Measurements from ENCODE around the gene PRR30.
"Not testable (repeated sequence)": the region's sequence is repeated elsewhere in the genome, so short reads cannot be mapped to it uniquely, and the experiment has no call there.

The PRR30 gene

DNA sequence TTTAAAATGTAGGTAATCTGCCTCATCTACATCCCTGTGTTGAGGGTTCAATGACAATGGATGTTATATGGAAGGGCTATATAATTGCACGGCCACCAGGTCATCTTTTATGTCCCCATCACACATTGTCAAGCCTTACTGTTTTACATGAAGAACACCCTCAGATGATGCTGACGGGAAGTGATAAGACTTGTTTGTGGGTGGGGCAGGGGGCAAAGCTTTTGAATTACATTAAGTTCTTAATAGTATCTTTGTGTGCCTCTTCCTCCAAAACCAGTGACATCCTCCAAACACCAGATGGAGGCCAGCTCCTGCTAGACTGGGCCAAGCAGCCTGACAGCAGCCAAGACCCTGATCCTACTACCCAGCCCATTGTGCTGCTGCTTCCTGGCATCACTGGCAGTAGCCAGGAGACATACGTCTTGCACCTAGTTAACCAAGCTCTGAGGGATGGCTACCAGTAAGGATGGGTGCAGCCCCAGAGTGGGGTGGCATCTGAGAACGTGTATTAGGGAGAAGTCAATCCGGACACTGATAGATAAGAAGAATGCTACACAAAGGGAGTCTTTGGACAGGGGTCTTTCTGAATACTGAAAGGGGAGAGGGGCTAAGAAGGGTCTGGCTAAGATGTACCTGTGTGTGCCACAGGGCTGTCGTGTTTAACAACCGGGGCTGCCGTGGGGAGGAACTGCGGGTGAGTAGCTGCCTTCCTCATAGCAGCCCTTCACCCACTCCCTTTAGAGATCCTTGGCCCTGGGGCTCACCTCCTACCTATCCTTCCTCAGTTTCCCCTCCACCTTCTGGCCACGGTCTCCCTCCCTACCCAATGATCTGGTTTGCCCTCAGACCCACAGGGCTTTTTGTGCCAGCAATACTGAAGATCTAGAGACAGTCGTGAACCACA is 10.3 kb downstream of the PRR30 start:
- DNase-seq (ENCODE audit: low read depth, low spot score), result no peak

- DNase-seq (ENCODE audit: low read depth, low spot score), result no peak
Measured at GRCh38 chr2:27127883-27128667, 11.1 kb downstream of the PRR30 start.

DNA sequence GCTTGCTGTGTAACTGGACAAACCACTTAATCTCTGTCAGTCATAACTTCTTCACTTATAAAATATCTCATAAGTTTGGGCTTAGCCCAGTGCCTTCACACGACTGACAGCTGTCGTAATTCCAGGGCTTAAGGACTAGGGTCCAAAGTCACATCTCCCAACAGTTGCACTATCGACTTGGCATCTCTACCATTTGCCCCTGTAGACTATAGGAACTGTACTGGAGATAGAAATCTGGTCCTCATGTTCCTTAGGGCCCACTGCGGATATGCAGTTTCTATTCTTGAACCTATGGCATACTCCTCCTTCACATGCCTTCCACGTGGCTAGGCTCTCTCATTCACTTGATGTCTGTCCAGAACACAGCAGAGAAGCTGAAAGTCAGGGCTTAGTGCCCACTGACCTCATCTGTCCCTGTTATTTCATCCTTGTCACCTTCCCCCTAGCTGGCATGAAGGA is 12.9 kb downstream of the PRR30 start:
- no peak for DNase-seq (ENCODE audit: low read depth, low spot score)

- DNase-seq (ENCODE audit: low read depth, low spot score), result no peak
Measured at GRCh38 chr2:27125104-27125503, 14.1 kb downstream of the PRR30 start.

- DNase-seq (ENCODE audit: low read depth, low spot score), result peak; percentile 53
Measured at GRCh38 chr2:27123302-27124150, 15.7 kb downstream of the PRR30 start, which contains the start of gene ABHD1. Gene ABHD1, plus strand, starts transcription at chr2:27123815. Its CDS starts 134 bp downstream, at chr2:27123949.

- DNase-seq (ENCODE audit: low read depth, low spot score), result no peak
Measured at GRCh38 chr2:27122791-27123190, 16.4 kb downstream of the PRR30 start.

- no peak for DNase-seq (ENCODE audit: low read depth, low spot score)
Measured at GRCh38 chr2:27121906-27122305, 17.3 kb downstream of the PRR30 start.

- not testable (repeated sequence) for DNase-seq (ENCODE audit: low read depth, low spot score)
Measured at GRCh38 chr2:27119330-27119670, 19.9 kb downstream of the PRR30 start.

- peak; percentile 38 for DNase-seq (ENCODE audit: low read depth, low spot score)
Measured at GRCh38 chr2:27118525-27119329, 20.5 kb downstream of the PRR30 start, which contains the start of gene CGREF1. Gene CGREF1, minus strand, starts transcription at chr2:27119128. Its CDS starts 14,762 bp downstream, at chr2:27104366.

- DNase-seq (ENCODE audit: low read depth, low spot score), result peak; percentile 8
Measured at GRCh38 chr2:27117995-27118524, 21.1 kb downstream of the PRR30 start.

GRCh38 chr2:27115519-27115918 is 23.7 kb downstream of the PRR30 start:
- no peak for DNase-seq (ENCODE audit: low read depth, low spot score)

- DNase-seq (ENCODE audit: low read depth, low spot score), result not testable (repeated sequence)
Measured at GRCh38 chr2:27111392-27112078, 27.7 kb downstream of the PRR30 start.

DNA sequence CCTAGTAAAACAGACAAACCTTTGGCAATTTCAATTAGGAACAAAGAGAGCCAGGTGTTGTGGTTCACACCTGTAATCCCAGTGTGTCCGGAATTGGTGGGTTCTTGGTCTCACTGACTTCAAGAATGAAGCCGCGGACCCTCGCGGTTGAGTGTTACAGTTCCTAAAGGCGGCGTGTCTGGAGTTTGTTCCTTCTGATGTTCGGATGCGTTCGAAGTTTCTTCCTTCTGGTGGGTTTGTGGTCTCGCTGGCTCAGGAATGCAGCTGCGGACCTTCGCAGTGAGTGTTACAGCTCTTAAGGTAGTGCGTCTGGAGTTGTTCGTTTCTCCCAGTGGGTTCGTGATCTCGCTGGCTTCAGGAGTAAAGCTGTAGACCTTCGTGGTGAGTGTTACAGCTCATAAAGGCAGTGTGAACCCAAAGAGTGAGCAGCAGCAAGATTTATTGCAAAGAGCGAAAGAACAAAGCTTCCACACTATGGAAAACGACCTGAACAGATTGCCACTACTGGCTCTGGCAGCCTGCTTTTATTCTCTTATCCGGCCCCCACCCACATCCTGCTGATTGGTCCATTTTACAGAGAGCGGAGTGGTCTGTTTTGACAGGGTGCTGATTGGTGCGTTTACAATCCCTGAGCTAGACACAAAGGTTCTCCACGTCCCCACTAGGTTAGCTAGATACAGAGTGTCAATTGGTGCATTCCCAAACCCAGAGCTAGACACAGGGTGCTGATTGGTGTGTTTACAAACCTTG is 28.4 kb downstream of the PRR30 start:
- DNase-seq (ENCODE audit: low read depth, low spot score), result not testable (repeated sequence)

GRCh38 chr2:27109083-27109482 is 30.1 kb downstream of the PRR30 start:
- DNase-seq (ENCODE audit: low read depth, low spot score), result no peak

DNA sequence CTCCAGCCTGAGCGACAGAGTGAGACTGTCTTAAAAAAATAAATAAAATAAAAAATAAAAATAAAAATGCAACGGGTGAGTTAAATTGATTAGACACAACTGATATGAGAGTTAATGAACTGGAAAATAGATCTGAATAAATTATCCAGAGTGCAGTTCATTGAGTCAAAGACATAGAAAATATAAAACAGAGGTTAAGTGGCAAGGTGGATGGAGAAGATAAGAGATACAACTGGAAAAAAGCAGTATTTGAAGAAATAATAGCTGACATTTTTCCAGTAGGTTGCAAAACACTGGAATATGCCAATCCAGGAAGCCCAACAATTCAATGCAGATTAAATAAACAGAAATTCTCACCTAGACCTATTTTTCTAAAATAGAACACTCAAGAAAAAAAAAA is 31.0 kb downstream of the PRR30 start:
- no peak for DNase-seq (ENCODE audit: low read depth, low spot score)

- peak; percentile 10 for DNase-seq (ENCODE audit: low read depth, low spot score)
Measured at GRCh38 chr2:27105981-27106380, 33.2 kb downstream of the PRR30 start.

- no peak for DNase-seq (ENCODE audit: low read depth, low spot score)
Measured at GRCh38 chr2:27102329-27102728, 36.9 kb downstream of the PRR30 start.

GRCh38 chr2:27100036-27100435 is 39.2 kb downstream of the PRR30 start:
- no peak for DNase-seq (ENCODE audit: low read depth, low spot score)

DNA sequence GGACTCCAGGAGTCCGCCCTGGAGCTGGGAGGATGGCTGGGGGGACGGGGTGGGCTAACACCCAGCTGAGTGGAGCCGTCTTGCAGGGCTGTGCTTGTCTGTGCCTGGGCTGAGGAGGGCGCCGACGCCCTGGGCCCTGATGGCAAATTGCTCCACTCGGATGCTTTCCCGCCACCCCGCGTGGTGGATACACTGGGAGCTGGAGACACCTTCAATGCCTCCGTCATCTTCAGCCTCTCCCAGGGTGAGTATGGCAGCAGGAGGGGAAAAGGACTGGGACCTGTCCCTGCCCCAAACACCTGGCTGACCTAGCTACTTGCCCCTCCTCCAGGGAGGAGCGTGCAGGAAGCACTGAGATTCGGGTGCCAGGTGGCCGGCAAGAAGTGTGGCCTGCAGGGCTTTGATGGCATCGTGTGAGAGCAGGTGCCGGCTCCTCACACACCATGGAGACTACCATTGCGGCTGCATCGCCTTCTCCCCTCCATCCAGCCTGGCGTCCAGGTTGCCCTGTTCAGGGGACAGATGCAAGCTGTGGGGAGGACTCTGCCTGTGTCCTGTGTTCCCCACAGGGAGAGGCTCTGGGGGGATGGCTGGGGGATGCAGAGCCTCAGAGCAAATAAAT is 39.8 kb downstream of the PRR30 start:
- no peak for DNase-seq (ENCODE audit: low read depth, low spot score)
